ENCODE results near the gene YIPF4.

DNA sequence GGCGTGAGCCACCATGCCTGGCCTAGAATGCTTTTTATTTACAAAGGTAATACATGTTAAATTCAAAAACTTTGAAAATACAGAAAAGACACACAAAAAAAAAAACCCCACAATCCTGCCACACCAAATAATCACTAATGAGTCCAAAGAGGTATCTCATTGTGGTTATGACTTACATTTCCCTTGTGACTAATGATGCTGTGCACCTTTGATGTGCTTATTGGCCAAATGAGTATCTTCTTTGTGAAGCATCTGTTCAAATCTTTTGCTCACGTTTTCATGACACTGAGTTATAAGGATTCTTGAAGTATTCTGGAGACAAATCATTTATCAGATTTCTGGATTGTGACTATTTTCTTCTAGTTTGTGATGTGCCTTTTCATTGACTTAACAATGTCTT, 6.6 kb upstream of the YIPF4 start:
- TF ChIP-seq, protein P1, sequence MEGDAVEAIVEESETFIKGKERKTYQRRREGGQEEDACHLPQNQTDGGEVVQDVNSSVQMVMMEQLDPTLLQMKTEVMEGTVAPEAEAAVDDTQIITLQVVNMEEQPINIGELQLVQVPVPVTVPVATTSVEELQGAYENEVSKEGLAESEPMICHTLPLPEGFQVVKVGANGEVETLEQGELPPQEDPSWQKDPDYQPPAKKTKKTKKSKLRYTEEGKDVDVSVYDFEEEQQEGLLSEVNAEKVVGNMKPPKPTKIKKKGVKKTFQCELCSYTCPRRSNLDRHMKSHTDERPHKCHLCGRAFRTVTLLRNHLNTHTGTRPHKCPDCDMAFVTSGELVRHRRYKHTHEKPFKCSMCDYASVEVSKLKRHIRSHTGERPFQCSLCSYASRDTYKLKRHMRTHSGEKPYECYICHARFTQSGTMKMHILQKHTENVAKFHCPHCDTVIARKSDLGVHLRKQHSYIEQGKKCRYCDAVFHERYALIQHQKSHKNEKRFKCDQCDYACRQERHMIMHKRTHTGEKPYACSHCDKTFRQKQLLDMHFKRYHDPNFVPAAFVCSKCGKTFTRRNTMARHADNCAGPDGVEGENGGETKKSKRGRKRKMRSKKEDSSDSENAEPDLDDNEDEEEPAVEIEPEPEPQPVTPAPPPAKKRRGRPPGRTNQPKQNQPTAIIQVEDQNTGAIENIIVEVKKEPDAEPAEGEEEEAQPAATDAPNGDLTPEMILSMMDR (IDR thresholded peaks at IDR 0.05; ENCODE audit: insufficient read depth, low read depth, low read length): no peak
- TF ChIP-seq EZH2 (IDR thresholded peaks at IDR 0.05; ENCODE audit: insufficient read depth, low read length): no peak
